ENCODE measurements around the gene MUL1. TPM values are rescaled to one million over a fixed set of nuclear protein-coding genes. Genes with fewer than 3 reads are reported as not detected.
"Not testable (repeated sequence)": the region's sequence is repeated elsewhere in the genome, so short reads cannot be mapped to it uniquely, and the experiment has no call there.

Gene MUL1
- 41.0 and 53.6 TPM in 2 replicates for total RNA-seq

GRCh38 chr1:20507564-20508410, at the start of gene MUL1:
MUL1 (minus strand) TSS chr1:20508151; CDS start chr1:20508024, 127 bp downstream.
- DNase-seq = peak; percentile 95

DNA sequence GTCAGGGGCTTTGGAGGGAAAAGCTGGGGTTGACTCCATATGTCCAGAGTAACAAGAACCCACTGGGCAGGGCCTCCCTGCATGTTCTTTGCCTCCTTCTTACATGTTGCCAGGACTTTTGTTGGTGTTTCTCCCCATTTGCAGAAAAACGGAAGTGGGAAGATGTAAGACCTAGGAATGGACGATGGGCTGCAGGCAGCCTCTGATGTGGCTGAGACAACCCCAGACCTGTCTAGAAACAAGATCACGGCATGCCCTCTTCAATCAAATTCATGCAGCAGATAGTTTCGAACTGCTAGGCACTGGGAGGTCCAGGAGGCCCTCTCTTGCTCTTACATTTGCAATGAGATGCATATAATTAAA, 47.8 kb upstream of the MUL1 start:
- no peak for DNase-seq

DNA sequence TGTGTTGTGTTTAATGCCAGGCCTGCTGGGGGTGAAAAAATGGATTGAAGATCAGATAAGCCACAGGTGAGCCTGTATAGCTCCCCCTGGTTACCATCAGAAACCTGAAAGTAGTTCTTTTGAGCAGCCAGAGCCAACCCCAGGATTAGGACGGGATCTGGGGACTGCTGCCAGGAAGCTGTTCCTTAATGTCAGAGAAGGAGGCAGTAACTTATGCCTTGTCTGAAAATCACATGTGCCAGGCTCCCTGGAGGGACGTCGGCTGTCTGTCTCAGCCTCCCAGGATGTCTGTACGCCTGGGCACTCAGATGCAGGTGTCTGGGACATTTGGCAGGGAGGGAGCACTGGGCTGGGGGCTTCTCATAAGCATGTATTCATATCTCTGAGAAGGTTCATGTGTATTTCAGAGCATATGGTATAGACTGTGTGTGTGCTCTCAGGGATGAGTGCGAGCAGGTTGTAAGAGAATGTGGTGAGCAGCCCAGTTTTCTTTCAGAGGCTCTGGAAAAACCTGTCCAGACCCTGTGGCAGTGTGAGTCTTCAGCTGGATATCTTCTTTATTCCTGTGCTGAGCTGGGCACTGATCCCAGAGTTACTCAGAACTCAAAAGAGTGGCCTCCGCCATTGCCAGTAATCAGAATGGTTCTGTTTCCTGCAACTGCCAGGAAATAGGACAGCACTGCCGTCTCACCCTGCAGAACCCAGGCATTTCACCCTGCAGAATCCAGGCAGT, 47.2 kb upstream of the MUL1 start:
- no peak for DNase-seq

DNA sequence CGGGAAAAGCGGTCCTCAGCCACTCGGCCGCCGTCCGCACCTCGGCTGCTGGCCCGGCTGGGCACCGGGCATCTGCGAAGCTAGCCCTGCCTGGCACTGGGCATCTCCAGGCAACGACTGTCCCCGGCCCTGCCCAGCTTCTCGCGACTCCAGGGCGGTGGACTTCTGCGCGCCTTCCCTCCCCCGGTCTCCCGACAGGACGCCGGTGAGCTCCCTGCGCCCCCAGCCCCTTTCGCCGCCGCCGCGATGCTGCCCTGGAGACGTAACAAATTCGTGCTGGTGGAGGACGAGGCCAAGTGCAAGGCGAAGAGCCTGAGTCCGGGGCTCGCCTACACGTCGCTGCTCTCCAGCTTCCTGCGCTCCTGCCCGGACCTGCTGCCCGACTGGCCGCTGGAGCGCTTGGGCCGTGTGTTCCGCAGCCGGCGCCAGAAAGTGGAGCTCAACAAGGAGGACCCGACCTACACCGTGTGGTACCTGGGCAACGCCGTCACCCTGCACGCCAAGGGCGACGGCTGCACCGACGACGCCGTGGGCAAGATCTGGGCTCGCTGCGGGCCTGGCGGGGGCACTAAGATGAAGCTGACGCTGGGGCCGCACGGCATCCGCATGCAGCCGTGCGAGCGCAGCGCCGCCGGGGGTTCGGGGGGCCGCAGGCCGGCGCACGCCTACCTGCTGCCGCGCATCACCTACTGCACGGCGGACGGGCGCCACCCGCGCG, 44.9 kb upstream of the MUL1 start:
- DNase-seq = peak; percentile 21

- no peak for DNase-seq
Observed at GRCh38 chr1:20551945-20552727, 44.2 kb upstream of the MUL1 start, which contains the start of gene FAM43B. FAM43B (plus strand) TSS chr1:20552573; CDS start chr1:20552974, 401 bp downstream.

DNA sequence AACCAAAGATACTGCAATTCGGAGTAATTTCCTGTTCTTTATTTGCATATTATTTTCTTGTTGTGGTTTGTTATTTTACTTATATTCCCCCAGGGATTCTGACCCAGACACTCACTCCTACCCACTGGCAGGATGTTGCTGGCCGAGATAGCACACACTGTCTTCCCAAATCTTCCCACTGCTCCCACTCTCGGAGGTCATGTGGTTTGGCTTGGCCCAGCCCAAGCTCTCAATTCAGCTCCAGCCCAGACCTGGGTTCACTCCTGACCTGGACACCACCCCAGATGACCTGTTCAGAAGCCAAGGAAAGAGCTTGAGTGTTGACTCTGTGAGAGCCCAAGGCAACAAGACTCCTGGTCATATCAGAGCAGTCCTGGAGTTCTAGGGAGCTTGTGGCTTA, 43.2 kb upstream of the MUL1 start:
- DNase-seq = no peak

DNA sequence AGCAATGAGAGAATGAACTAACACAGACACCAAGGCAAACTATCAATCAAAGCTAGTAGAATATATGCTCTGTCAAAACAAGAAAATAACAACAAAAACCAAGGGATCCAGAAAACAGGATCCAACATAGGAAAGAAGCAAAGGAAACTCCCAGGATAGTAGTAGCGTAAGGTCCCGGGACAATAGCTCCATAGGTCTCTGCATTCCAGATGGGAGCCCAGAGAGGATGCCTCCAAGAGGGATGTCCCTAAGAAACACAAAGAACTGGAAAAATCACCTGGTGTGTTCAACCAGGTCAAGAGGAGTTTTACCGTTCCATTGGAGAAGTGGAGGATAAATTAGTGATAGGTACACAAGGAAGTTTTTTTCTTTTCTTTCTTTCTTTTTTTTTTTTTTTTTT, 38.7 kb upstream of the MUL1 start:
- no peak for DNase-seq

DNA sequence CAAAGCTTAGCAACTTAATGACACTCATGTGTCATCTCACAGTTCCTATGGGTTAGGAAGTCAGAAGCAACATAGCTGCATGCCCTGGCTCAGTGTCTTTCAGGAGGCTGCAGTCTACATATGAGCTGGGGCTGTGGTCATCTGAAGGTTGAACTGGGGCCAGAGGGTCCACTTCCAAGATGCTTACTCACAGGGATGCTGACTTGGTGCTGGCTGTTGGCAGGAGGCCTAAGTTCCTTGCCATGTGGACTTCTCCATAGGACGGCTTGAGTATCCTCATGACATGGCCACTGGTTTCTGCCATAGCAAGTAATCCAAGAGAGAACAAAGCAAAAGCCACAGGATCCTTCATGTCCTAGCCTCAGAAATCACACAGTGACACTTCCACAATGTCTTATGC, 32.3 kb upstream of the MUL1 start:
- no peak for DNase-seq

- DNase-seq = peak; percentile 24
Observed at GRCh38 chr1:20538760-20539551, 31.0 kb upstream of the MUL1 start.

GRCh38 chr1:20538227-20538626, 30.3 kb upstream of the MUL1 start:
- no peak for DNase-seq

DNA sequence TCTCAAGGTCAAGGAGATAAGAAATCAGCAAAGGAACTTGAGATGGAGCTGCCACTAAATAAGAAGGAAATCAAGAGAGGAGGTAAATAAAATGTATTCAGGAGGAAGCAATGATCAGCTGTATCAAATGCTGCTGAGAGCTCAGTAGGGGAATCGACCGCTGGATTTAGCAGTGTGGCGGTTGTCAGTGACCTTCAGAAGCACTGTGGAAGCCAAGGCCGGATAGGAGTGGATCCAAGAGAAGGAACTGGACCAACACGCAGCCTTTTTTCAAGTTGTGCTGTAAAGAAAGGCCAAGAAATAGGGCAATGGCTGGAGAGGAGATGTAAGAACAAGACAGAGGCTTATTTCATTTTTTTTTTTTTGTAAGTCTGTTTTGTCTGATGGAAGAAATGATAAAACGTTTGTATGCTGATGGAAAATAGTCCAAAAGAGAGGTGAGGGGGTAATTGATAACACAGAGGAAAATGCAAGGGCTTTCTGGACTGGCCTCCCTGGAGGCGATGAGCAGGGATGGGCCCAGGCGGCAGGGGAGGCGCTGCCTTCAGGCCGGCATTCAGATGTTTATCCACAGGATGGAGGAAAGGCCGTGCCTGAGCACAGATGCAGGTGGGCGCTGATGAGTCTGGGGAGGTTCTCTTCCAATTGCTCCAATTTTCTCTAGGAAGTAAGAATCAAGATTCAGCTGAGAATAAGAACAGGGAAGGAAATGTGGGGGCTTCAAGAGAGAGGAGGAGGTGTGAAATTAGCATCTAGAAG, 26.9 kb upstream of the MUL1 start:
- DNase-seq = no peak

- DNase-seq = no peak
Observed at GRCh38 chr1:20533635-20534034, 25.7 kb upstream of the MUL1 start.

DNA sequence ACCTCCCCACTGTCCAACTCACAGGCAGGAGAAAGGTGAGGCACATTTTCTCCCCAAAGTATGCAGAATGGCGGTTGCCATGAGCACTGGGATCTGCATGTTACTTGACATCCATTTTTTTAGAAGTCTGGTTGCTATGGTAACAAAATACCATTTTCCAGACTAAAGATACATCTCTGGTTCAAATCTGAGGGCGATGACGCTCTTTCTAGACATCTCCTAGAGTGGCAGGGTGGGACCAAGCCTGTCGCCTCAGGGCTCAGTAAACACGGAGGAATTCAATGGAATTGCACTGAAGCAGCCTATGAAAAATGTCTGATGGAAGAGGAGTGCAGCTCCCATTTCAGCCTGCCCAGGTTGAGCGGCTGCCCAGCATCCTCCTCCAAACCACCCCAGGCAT, 22.9 kb upstream of the MUL1 start:
- DNase-seq = no peak

DNA sequence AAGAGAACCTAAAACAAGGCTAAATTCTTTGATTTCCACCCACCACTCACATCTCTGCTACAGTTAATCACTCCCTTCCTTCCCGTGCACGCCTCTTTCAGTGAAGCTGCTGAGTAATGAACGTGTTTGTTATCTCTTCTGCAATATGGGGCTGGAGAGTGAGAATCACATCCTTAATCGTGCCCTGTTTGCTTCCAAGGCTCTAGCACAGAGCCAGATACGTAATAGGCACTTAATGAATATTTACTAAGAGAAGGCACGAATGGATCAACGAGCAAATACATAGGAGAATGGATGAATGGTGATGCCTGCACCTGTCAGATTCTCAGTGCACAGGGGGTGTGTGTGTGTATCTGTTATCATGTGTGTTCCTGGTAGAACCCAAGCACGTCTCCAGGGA, 22.4 kb upstream of the MUL1 start:
- peak; percentile 47 for DNase-seq

DNA sequence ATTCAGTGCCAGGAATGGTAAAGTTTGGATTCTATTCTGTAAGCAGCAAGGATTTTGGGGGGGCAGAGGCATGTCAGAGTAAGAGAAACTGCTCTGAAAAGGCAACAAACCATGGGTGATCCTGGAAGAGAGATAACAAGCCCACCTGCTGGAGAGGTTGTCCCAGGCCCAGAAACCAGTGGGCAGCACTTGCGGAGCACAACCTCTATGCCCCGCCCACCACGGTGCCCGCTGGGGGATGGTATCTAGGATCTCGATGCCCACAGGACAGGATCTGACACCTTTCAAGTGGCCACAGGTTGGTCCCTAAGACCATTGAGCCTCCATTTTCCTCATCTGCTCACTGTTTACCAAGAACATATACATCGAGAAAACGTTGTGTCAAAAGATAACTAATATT, 20.3 kb upstream of the MUL1 start:
- no peak for DNase-seq

DNA sequence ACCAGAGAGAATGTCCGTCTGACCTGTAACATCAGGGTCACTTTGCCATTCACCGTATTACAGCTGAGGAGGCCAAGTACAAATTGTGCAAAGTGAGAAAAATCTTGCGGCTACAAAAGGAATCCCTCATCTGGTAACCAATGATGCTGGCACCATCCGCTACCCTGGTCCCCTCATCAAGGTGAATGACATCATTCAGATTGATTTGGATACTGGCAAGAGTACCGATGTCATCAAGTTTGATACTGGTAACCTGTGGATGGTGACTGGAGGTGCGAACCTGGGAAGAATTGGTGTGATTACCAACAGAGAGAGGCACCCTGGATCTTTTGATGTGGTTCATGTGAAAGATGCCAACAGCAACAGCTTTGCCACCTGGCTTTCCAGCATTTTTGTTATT, 18.3 kb upstream of the MUL1 start:
- no peak for DNase-seq

GRCh38 chr1:20521960-20522861, 14.3 kb upstream of the MUL1 start:
- DNase-seq = peak; percentile 87

DNA sequence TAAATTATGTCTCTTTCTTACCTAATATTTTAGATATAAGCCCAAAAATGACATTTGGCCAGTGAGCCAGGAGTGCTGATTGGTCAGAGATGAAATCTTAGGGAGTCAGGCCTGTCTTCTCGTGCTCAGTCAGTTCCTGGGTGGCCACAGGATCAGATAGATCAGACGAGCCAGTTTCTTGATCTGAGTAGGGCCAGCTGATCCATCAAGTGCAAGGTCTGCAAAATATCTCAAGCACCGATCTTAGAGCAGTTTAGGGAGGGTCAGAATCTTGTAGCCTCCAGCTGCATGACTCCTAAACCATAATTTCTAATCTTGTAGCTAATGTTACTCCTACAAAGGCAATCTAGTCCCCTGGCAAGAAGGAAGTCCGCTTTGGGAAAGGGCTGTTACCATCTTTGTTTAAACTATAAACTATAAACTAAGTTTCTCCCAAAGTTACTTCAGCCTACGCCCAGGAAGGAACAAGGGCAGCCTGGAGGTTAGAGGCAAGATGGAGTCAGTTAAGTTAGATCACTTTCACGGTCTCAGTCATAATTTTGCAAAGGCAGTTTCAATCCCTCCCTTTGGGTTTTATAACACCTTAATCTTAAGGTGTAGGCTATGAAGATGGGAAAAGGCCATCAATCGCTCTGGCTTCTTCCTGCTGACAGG, 11.8 kb upstream of the MUL1 start:
- not testable (repeated sequence) for DNase-seq

All from dermis blood vessel endothelial cell (primary cell).